ENCODE measurements around the gene SFN.

Gene SFN

GRCh38 chr1:26820784-26821269 is 42.1 kb upstream of the SFN start:
- TF ChIP-seq CTCF (conservative IDR thresholded peaks at IDR 0.05; ENCODE audit: low read length) (peak; percentile 73), EZH2phosphoT487 (IDR thresholded peaks at IDR 0.05; ENCODE audit: borderline replicate concordance) (no peak)
- Histone ChIP-seq H3F3A (ENCODE audit: low read depth) (no peaks in the 10 kb centered on the region), H3K9me2 (replicated peaks; ENCODE audit: low read depth, low read length) (no peaks in the 10 kb centered on the region), H4K20me1 (ENCODE audit: insufficient read depth, low read length, poor library complexity, severe bottlenecking) (no peaks in the 10 kb centered on the region), H3K27me3 (ENCODE audit: insufficient read depth, low read length, poor library complexity, severe bottlenecking) (no peaks in the 10 kb centered on the region), H3K36me3 (ENCODE audit: insufficient read depth, low read length) (no peaks in the 10 kb centered on the region), H3K4me1 (ENCODE audit: insufficient read depth, low read length, poor library complexity, severe bottlenecking) (peaks cover 6% of the 10 kb centered on the region), H2AFZ (ENCODE audit: low read length) (peak overlapping the region; percentile 98), H3K4me2 (ENCODE audit: low read depth, low read length, poor library complexity, severe bottlenecking) (peak overlapping the region; percentile 74), H3K79me2 (ENCODE audit: insufficient read depth, low read length) (no peaks in the 10 kb centered on the region), H3K4me3 (ENCODE audit: low read length, poor library complexity, severe bottlenecking) (peak overlapping the region; percentile 71), H3K9ac (ENCODE audit: low read depth, low read length, poor library complexity, severe bottlenecking) (peak overlapping the region; percentile 47), H3K9me3 (ENCODE audit: insufficient read depth, low read depth, low read length) (no peaks in the 10 kb centered on the region)

GRCh38 chr1:26822737-26823395 is 40.1 kb upstream of the SFN start:
- Histone ChIP-seq H3K9me3 (ENCODE audit: insufficient read depth, low read depth, low read length) (no peaks in the 10 kb centered on the region), H3K4me2 (ENCODE audit: low read depth, low read length, poor library complexity, severe bottlenecking) (no peak overlapping the region), H4K20me1 (ENCODE audit: insufficient read depth, low read length, poor library complexity, severe bottlenecking) (peaks cover 8% of the 10 kb centered on the region), H3F3A (ENCODE audit: low read depth) (no peaks in the 10 kb centered on the region), H3K9ac (ENCODE audit: low read depth, low read length, poor library complexity, severe bottlenecking) (no peak overlapping the region), H2AFZ (ENCODE audit: low read length) (no peak overlapping the region), H3K79me2 (ENCODE audit: insufficient read depth, low read length) (peaks cover 11% of the 10 kb centered on the region), H3K36me3 (ENCODE audit: insufficient read depth, low read length) (no peaks in the 10 kb centered on the region), H3K9me2 (replicated peaks; ENCODE audit: low read depth, low read length) (no peaks in the 10 kb centered on the region), H3K27me3 (ENCODE audit: insufficient read depth, low read length, poor library complexity, severe bottlenecking) (no peaks in the 10 kb centered on the region), H3K4me3 (ENCODE audit: low read length, poor library complexity, severe bottlenecking) (no peak overlapping the region), H3K4me1 (ENCODE audit: insufficient read depth, low read length, poor library complexity, severe bottlenecking) (peaks cover 19% of the 10 kb centered on the region)
- no peak for TF ChIP-seq CTCF (conservative IDR thresholded peaks at IDR 0.05; ENCODE audit: low read length)
- no peak for TF ChIP-seq EZH2phosphoT487 (IDR thresholded peaks at IDR 0.05; ENCODE audit: borderline replicate concordance)

GRCh38 chr1:26824731-26825130 is 38.2 kb upstream of the SFN start:
- no peak overlapping the region for H3K4me2 ChIP-seq (ENCODE audit: low read depth, low read length, poor library complexity, severe bottlenecking)
- no peaks in the 10 kb centered on the region for H3K36me3 ChIP-seq (ENCODE audit: insufficient read depth, low read length)
- H3K9ac ChIP-seq (ENCODE audit: low read depth, low read length, poor library complexity, severe bottlenecking) = no peak overlapping the region
- TF ChIP-seq CTCF (conservative IDR thresholded peaks at IDR 0.05; ENCODE audit: low read length) (no peak), EZH2phosphoT487 (IDR thresholded peaks at IDR 0.05; ENCODE audit: borderline replicate concordance) (no peak)
- H3K4me1 ChIP-seq (ENCODE audit: insufficient read depth, low read length, poor library complexity, severe bottlenecking) = peaks cover 36% of the 10 kb centered on the region
- no peak overlapping the region for H3K4me3 ChIP-seq (ENCODE audit: low read length, poor library complexity, severe bottlenecking)
- no peaks in the 10 kb centered on the region for H3K9me3 ChIP-seq (ENCODE audit: insufficient read depth, low read depth, low read length)
- no peaks in the 10 kb centered on the region for H3K27me3 ChIP-seq (ENCODE audit: insufficient read depth, low read length, poor library complexity, severe bottlenecking)
- H3F3A ChIP-seq (ENCODE audit: low read depth) = no peaks in the 10 kb centered on the region
- peaks cover 12% of the 10 kb centered on the region for H4K20me1 ChIP-seq (ENCODE audit: insufficient read depth, low read length, poor library complexity, severe bottlenecking)
- peaks cover 29% of the 10 kb centered on the region for H3K79me2 ChIP-seq (ENCODE audit: insufficient read depth, low read length)
- no peaks in the 10 kb centered on the region for H3K9me2 ChIP-seq (replicated peaks; ENCODE audit: low read depth, low read length)
- no peak overlapping the region for H2AFZ ChIP-seq (ENCODE audit: low read length)

Data from Loucy (cell line).